IPS-20b (cell line): ENCODE data around the gene SMARCD1.

ENCODE experiments used
- H3K27ac ChIP-seq: one replicate; pipeline ENCODE4 v1.5.1; 2013; ENCODE audit warnings: low read length
- H3K27me3 ChIP-seq: 2 replicates; pipeline ENCODE4 v1.6.1; 2013; ENCODE audit warnings: mild to moderate bottlenecking, low read length, inconsistent platforms; ENCODE audit not compliant: insufficient read depth
- H3K36me3 ChIP-seq: 2 replicates; pipeline ENCODE4 v1.6.1; 2013; ENCODE audit warnings: low read depth, mild to moderate bottlenecking, inconsistent platforms, low read length, moderate library complexity; ENCODE audit not compliant: insufficient read depth
- H3K4me1 ChIP-seq: 2 replicates; pipeline ENCODE4 v1.6.1; 2013; ENCODE audit warnings: mild to moderate bottlenecking, control low read depth, inconsistent platforms, low read length, moderate library complexity; ENCODE audit not compliant: insufficient read depth
- H3K4me3 ChIP-seq: 2 replicates; pipeline ENCODE4 v1.5.1; 2013; ENCODE audit warnings: mild to moderate bottlenecking, low read length, inconsistent platforms
- H3K9ac ChIP-seq: 2 replicates; pipeline ENCODE4 v1.6.1; 2013; ENCODE audit warnings: low read depth, mild to moderate bottlenecking, inconsistent platforms, low read length, moderate library complexity
- H3K9me3 ChIP-seq: 2 replicates; pipeline ENCODE4 v1.6.1; 2013; ENCODE audit warnings: mild to moderate bottlenecking, low read depth, low read length, inconsistent platforms; ENCODE audit not compliant: insufficient read depth

The SMARCD1 gene

DNA sequence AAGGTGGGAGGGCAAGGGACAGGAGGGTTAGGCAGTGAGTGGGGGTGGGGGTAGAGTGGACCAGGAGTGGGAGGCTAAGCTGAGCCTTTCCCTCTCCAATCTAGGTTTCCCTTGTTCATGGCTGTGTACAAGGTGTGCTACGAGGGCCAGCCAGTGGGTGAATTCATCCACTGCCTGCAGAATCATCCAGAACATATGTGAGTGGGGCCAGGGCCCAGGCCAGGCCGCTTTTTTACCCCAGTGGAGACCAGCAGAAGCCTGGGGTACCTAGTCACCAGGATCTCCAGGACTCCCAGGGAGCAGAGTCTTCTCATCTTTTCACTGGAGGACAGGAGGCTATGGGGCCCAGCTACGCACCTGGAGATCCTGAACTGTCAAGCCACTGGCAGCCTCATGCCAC, 24.2 kb downstream of the SMARCD1 start:
- H3K27me3 ChIP-seq = no peaks in the 10 kb centered on the region
- H3K9me3 ChIP-seq = no peaks in the 10 kb centered on the region
- no peak overlapping the region for H3K4me3 ChIP-seq
- H3K4me1 ChIP-seq = peaks cover 11% of the 10 kb centered on the region; the same call in 1 of the 2 replicates
- no peak overlapping the region for H3K27ac ChIP-seq
- no peak overlapping the region for H3K9ac ChIP-seq
- H3K36me3 ChIP-seq = no peaks in the 10 kb centered on the region

DNA sequence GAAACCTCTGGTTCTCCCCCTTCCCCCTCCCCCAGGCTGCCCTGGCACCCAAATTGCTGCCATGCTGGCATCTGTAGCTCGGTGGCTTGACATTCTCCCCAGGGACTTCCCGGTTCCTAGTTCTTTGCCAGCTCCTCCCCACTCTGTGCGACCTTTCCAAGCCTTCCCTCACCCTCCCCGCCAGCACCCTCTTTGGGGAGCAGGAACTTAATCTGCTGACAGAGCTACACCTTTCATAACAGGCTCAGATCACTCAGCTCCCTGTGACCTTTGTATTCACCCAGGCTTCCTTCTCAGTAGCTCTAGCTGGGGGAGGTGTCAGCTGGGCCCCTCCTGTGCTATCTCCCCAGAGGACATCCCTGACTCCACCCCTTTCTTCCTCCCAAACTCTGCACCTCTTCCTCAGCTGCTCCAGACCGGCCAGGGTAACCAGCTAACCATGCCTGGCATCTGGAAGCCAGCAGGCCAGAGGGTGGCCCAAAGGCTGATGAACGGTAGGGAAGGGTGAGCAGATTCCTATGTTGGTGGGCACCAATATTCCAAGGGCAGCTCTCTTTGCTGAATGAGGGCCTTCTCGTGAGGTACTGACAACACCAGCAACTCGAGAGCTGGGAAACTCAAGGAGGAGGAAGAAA, 25.1 kb downstream of the SMARCD1 start:
- Histone ChIP-seq H3K27me3 (no peaks in the 10 kb centered on the region), H3K36me3 (no peaks in the 10 kb centered on the region), H3K4me1 (peaks cover 11% of the 10 kb centered on the region; the same call in 1 of the 2 replicates), H3K4me3 (no peak overlapping the region; the same call in 1 of the 2 replicates), H3K9me3 (no peaks in the 10 kb centered on the region), H3K27ac (no peak overlapping the region), H3K9ac (no peak overlapping the region)

DNA sequence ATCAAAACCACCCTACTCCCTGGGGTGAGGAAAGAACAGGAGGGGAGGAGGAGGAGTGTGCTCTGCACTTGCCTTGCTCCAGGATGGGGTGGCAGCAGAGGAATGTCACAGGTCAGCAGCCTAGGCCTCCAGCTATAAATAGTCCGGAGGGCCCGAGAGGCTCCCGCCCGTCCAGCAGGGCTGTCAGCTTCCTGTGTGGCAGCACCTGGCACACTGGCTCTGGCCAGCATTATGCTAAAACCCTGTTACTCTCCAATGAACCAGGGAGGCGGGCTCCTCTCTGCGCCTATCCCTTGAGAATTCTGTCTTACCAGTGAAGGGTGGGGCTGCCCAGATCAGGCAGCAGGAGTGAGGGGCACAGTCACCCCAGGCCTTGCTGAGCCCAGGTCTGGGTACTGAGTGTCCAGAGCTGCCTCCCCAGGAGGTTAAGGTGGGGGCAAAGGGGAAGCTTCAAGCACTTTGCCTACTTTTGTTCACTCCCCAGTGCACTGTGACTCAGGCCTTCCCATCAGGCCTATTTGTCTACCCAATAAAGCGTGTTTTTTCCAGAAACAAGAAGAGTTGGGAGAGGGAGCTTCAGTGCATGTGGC, 25.7 kb downstream of the SMARCD1 start:
- Histone ChIP-seq H3K4me3 (peak overlapping the region; percentile 67; the same call in 1 of the 2 replicates), H3K27ac (no peak overlapping the region), H3K9me3 (no peaks in the 10 kb centered on the region), H3K9ac (no peak overlapping the region), H3K36me3 (no peaks in the 10 kb centered on the region), H3K4me1 (peaks cover 11% of the 10 kb centered on the region; the same call in 1 of the 2 replicates), H3K27me3 (no peaks in the 10 kb centered on the region)

DNA sequence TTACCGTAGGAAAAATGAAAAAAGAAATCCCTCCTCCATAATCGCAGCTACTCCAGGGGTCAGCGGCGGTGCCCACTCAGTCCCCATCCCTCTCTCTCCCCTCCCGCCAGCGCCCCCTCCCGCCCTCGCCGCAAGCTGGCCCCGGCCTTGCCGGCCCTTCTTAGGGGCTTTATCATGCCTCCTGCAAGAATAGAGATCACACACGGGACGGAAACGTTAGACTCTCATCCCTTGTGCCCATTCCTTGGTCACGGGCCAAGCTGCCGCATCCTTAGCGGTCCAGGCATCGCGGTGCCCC, 26.2 kb downstream of the SMARCD1 start:
- Histone ChIP-seq H3K4me1 (peaks cover 11% of the 10 kb centered on the region; the same call in 1 of the 2 replicates), H3K36me3 (no peaks in the 10 kb centered on the region), H3K9me3 (no peaks in the 10 kb centered on the region), H3K4me3 (peak overlapping the region; percentile 67; the same call in 1 of the 2 replicates), H3K27ac (no peak overlapping the region), H3K27me3 (no peaks in the 10 kb centered on the region), H3K9ac (no peak overlapping the region)

DNA sequence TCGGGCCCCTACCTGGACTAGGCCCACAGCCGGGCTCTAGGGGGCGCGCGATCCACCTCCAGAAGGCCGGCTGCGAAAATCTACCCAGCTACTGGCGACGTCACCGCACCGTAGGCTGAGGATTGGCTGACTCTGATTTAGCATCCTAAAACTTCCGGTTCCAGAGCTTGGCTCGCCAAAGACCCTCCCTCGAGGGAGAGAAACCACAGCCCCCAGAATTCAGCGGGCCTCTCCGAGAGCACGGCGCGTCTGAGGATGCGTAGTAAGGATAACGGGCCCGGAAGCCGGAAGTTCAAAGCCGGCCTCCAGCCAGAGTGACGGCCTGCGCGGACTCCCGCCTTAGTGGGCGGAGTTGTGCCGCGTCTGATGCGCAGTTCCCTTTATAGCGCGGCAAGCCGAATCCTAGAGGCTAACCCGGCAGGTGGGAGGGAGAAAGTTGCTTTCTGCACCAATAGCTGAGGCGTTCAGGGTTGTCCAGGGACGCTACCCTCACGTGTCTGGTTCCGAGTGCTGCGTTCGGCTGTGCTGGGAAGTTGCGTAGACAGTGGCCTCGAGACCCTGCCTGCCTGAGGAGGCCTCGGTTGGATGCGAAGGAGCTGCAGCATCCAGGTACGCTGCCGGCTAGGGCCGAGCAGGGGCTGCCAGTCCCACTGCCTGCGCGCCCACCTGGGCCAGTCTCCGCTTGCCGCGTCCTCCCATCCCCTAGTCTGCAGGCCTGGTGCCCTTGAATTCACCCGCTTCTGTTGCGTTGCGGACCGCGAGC, 26.7 kb downstream of the SMARCD1 start, which contains the start of gene COX14:
Gene COX14, plus strand, starts transcription at position 544 of the 763 bp plus-strand sequence. CDS start 7,808 bp downstream, outside the sequence.
- Histone ChIP-seq H3K9ac (peak within 1 kb of the TSS; percentile 90), H3K27me3 (no peaks in the 10 kb centered on the region), H3K4me1 (peaks cover 11% of the 10 kb centered on the region; the same call in 1 of the 2 replicates), H3K4me3 (peak within 1 kb of the TSS; percentile 100), H3K9me3 (no peaks in the 10 kb centered on the region), H3K36me3 (no peaks in the 10 kb centered on the region), H3K27ac (no peak within 1 kb of the TSS)

DNA sequence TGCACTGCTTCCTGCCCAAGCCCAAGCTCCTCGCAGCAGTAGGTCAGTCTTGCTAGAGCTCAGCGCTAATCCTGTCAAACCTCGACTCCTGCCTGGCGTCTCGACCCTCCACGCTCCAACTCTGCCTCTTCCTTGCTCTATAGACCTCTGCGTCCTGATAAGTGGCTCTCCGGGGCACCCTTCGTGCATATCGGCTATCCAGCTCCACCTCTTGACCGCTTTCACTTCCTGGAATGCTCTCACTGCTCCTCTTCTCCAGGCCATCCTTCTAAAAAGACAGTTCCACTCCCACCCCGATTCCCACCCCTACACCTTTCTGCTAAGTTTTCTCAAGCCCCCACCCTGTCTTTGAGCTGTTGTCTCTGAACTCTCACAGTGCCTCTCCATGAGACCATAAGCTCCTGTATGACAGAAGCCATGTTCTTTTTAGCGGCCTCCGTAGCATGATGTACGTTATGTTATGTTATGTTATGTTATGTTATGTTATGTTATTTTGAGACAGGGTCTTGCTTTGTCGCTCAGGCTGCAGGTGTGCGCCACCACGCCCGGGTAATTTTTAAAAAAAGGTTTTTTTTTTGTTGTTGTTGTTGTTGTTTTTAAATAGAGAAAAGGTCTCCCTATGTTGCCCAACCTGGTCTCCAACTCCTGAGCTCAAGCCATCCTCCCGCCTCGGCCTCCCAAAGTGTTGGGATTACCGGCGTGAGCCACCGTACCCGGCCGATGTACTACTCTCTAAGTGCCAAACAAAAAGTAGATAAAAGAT, 27.5 kb downstream of the SMARCD1 start:
- no peak overlapping the region for H3K27ac ChIP-seq
- H3K4me3 ChIP-seq = peak overlapping the region; percentile 100
- peak overlapping the region; percentile 90 for H3K9ac ChIP-seq
- H3K4me1 ChIP-seq = peaks cover 11% of the 10 kb centered on the region; the same call in 1 of the 2 replicates
- no peaks in the 10 kb centered on the region for H3K9me3 ChIP-seq
- no peaks in the 10 kb centered on the region for H3K36me3 ChIP-seq
- no peaks in the 10 kb centered on the region for H3K27me3 ChIP-seq

DNA sequence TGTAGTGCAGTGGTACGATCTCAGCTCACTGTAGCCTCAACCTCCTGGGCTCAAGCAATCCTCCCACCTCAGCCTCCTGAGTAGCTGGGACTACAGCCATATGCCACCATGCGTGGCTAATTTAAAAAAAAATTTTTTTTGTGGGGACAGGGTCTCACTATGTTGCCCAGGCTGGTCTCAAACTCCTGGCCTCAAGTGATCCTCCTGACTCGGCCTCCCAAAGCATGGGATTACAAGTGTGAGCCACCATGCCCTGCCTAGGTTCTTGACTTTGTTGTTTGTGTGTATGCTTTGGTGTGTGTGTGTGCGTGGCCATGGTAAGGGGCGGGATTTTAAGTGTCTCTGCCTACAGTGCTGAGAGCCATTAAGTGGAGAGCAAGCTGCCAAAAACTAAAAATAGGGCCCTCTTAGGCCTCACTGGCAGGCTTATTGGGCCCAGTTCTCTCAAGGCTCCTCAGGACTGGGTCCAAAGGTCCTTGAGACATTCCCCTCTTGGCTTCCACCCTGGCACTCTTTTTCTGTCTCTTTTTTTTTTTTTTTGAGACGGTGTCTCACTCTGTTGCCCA, 32.0 kb downstream of the SMARCD1 start:
- no peak overlapping the region for H3K4me3 ChIP-seq
- H3K9me3 ChIP-seq = no peaks in the 10 kb centered on the region
- H3K4me1 ChIP-seq = no peaks in the 10 kb centered on the region
- peaks cover 10% of the 10 kb centered on the region; the same call in 1 of the 2 replicates for H3K36me3 ChIP-seq
- no peak overlapping the region for H3K9ac ChIP-seq
- H3K27me3 ChIP-seq = no peaks in the 10 kb centered on the region
- H3K27ac ChIP-seq = no peak overlapping the region

DNA sequence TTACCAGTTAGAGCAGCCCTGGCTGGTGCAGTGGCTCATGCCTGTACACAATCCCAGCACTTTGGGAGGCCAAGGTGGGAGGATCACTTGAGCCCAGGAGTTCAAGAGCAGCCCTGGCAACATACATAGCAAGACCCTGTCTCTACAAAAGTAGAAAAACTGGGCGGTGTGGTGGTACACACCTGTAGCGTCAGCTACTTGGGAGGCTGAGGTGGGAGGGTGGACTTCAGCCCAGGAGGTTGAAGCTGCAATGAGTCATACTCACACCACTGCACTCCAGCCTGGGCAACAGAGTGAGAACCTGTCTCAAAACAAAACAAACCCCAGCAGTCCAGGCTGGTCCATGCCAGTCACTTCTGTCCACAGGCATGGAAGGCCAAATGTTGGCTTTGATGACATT, 34.2 kb downstream of the SMARCD1 start:
- Histone ChIP-seq H3K9ac (no peak overlapping the region), H3K4me3 (no peak overlapping the region), H3K27me3 (no peaks in the 10 kb centered on the region), H3K36me3 (peaks cover 10% of the 10 kb centered on the region; the same call in 1 of the 2 replicates), H3K27ac (no peak overlapping the region), H3K9me3 (no peaks in the 10 kb centered on the region), H3K4me1 (no peaks in the 10 kb centered on the region)

DNA sequence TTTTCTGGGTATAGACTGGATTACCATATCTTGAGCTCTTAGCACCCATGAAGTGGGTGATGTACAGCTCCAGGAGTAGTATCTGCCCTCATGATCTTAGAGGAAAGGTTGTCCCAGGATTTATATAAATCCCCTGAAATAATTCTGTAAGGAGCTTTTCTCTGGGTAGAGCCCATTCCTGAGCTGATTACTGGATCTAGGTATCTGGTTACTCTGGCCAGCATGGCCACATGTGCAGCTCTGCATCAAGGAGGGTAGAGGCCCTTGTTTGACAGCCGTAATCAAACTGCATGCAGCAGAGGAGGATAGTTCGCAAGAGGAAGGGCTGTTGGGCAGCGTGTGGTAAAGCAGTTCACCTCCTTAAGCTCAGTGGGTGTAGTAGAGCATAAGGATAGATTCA, 35.4 kb downstream of the SMARCD1 start:
- Histone ChIP-seq H3K4me3 (no peak overlapping the region), H3K9me3 (no peaks in the 10 kb centered on the region), H3K27me3 (no peaks in the 10 kb centered on the region), H3K9ac (no peak overlapping the region), H3K36me3 (peaks cover 10% of the 10 kb centered on the region; the same call in 1 of the 2 replicates), H3K27ac (no peak overlapping the region), H3K4me1 (no peaks in the 10 kb centered on the region)

DNA sequence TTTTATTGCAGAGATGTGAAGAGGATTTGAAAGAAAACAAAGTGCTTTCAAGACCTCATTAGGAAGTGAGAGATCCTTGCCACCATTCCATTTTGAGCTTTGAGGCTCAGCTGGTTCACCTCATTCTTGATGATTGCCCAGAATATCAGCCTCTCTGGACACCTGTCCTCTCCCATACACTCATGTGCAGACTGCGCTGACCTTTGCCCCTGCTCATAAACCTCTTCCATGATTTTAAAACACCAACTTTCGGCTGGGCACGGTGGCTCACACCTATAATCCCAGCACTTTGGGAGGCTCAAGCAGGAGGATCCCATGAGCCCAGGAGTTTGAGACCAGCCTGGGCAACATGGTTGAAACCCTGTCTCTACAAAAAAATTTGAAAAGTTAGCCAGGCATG, 35.8 kb downstream of the SMARCD1 start:
- Histone ChIP-seq H3K36me3 (peaks cover 10% of the 10 kb centered on the region; the same call in 1 of the 2 replicates), H3K9ac (no peak overlapping the region), H3K27ac (no peak overlapping the region), H3K4me3 (no peak overlapping the region), H3K27me3 (no peaks in the 10 kb centered on the region), H3K9me3 (no peaks in the 10 kb centered on the region), H3K4me1 (no peaks in the 10 kb centered on the region)

DNA sequence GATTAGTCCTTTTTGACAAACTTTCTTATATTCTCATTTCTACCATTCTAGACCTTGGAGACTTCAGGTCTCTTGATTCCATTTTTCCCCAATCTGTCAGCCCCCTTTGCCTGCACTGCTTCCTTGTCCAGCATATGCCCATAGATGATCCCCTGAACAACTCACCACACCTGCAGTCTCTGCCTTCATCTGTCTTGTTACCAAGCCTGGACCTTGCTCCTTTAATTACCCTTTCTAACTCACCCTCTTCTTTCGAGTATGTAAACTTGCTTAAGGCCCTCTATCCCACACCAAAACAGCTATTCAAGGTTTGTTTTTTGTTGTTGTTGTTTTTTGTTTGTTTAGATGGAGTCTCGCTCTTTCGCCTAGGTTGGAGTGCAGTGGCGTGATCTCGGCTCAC, 36.5 kb downstream of the SMARCD1 start:
- no peaks in the 10 kb centered on the region for H3K9me3 ChIP-seq
- H3K4me1 ChIP-seq = no peaks in the 10 kb centered on the region
- H3K4me3 ChIP-seq = no peak overlapping the region
- no peak overlapping the region for H3K9ac ChIP-seq
- H3K27me3 ChIP-seq = no peaks in the 10 kb centered on the region
- H3K36me3 ChIP-seq = peaks cover 10% of the 10 kb centered on the region; the same call in 1 of the 2 replicates
- H3K27ac ChIP-seq = no peak overlapping the region
